ENCODE data around the gene KLHL29.
"Not testable (repeated sequence)": the region's sequence is repeated elsewhere in the genome, so short reads cannot be mapped to it uniquely, and the experiment has no call there.

The KLHL29 gene

GRCh38 chr2:23384551-23385343, at the start of gene KLHL29:
Gene KLHL29, plus strand, starts transcription at chr2:23385179. Its CDS starts 177,018 bp downstream, at chr2:23562197.
- peak; percentile 73 to 74 for DNase-seq

GRCh38 chr2:23335550-23335949, 49.4 kb upstream of the KLHL29 start:
- DNase-seq = no peak

- DNase-seq = no peak
Observed at GRCh38 chr2:23342075-23342474, 42.9 kb upstream of the KLHL29 start.

GRCh38 chr2:23346029-23346428, 39.0 kb upstream of the KLHL29 start:
- no peak for DNase-seq

- no peak for DNase-seq
Observed at GRCh38 chr2:23346781-23347180, 38.2 kb upstream of the KLHL29 start.

GRCh38 chr2:23347471-23348092, 37.4 kb upstream of the KLHL29 start:
- no peak for DNase-seq

GRCh38 chr2:23348093-23348481, 36.9 kb upstream of the KLHL29 start:
- DNase-seq = not testable (repeated sequence)

GRCh38 chr2:23349508-23349907, 35.5 kb upstream of the KLHL29 start:
- DNase-seq = no peak

GRCh38 chr2:23350041-23350791, 34.8 kb upstream of the KLHL29 start:
- no peak for DNase-seq

- no peak for DNase-seq
Observed at GRCh38 chr2:23350792-23351355, 34.1 kb upstream of the KLHL29 start.

GRCh38 chr2:23351388-23352141, 33.4 kb upstream of the KLHL29 start:
- peak; percentile 14 to 29 for DNase-seq

- DNase-seq = no peak
Observed at GRCh38 chr2:23354554-23354953, 30.4 kb upstream of the KLHL29 start.

GRCh38 chr2:23355001-23355400, 30.0 kb upstream of the KLHL29 start:
- DNase-seq = no peak

GRCh38 chr2:23356711-23357110, 28.3 kb upstream of the KLHL29 start:
- no peak for DNase-seq

- no peak for DNase-seq
Observed at GRCh38 chr2:23359631-23360567, 25.1 kb upstream of the KLHL29 start.

- DNase-seq = no peak
Observed at GRCh38 chr2:23360571-23361125, 24.3 kb upstream of the KLHL29 start.

- DNase-seq = no peak
Observed at GRCh38 chr2:23361152-23361551, 23.8 kb upstream of the KLHL29 start.

GRCh38 chr2:23363268-23363667, 21.7 kb upstream of the KLHL29 start:
- no peak for DNase-seq

- DNase-seq = no peak
Observed at GRCh38 chr2:23363831-23364230, 21.1 kb upstream of the KLHL29 start.

GRCh38 chr2:23366720-23367119, 18.3 kb upstream of the KLHL29 start:
- no peak for DNase-seq

- DNase-seq = no peak
Observed at GRCh38 chr2:23367760-23368159, 17.2 kb upstream of the KLHL29 start.
